HCT116 (cell line): ENCODE results near the gene ZNF333. TPM values are rescaled to one million over a fixed set of nuclear protein-coding genes. Genes with fewer than 3 reads are reported as not detected.

ENCODE experiments used
- ATAC-seq: fragments of 200-7000 bp; cut with Tn5 transposase; 2 replicates; pipeline ENCODE4 v1.9.1; 2020; ENCODE audit warnings: mild to moderate bottlenecking, moderate library complexity
- BruUV-seq: library from RNA; stranded (reverse); fragments of 400-500 nt; replicated peaks from 2 replicates; lab custom pipeline; 2021; lab: Mats Ljungman, UMichigan
- CTCF ChIA-PET: fragments of 300-600 bp; sonication (Branson Sonifier 250); formaldehyde crosslinking; loops from one replicate; lab custom pipeline; 2021; ENCODE audit warnings: antibody characterized with exemption; lab: Charles Lee
- POLR2A ChIA-PET: fragments of 300-600, 350-600 bp; sonication (Branson Sonifier 250); formaldehyde crosslinking; loops from one replicate; lab custom pipeline; 2021; ENCODE audit warnings: antibody characterized with exemption; lab: Charles Lee
- RAD21 ChIA-PET, 2 experiments: fragments of 300-600 bp; sonication (Branson Sonifier 250); formaldehyde crosslinking; loops; one replicate each; lab custom pipeline; 2023; ENCODE audit warnings: low total read pairs in 2 of 2; ENCODE audit not compliant: uncharacterized antibody in 2 of 2, unreplicated experiment in 2 of 2, low non-redundant PET in 1 of 2; lab: Charles Lee
- DNase-seq: peaks from one replicate; pipeline ENCODE4 v3.0.0-alpha.2; 2010; ENCODE audit warnings: low read depth, low spot score
- H2AFZ ChIP-seq: fragments of 200-600 bp; shearing (Covaris generic), sonication (generic); 2 replicates; pipeline ENCODE4 v1.6.1; 2017; ENCODE audit warnings: low read depth, mixed run types, mixed read lengths, antibody characterized with exemption, low read length; ENCODE audit not compliant: poor library complexity, severe bottlenecking
- H3K27ac ChIP-seq: 2 replicates; pipeline ENCODE4 v1.5.1; 2012; ENCODE audit warnings: low read depth, low read length
- H3K27me3 ChIP-seq: fragments of 200-600 bp; sonication (generic); 2 replicates; pipeline ENCODE4 v1.6.1; 2016; ENCODE audit warnings: mixed run types, low read length, mixed read lengths; ENCODE audit not compliant: insufficient read depth
- H3K36me3 ChIP-seq, 2 experiments: fragments of 200-500 bp in 1 of 2; fragments of 200-600 bp in 1 of 2; sonication (Bioruptor generic) in 1 of 2; sonication (generic) in 1 of 2; 2 replicates each; pipeline versions ENCODE4 v1.5.1 to v1.6.1; 2014 to 2016; ENCODE audit warnings: low read length in 2 of 2, inconsistent platforms in 1 of 2, mixed read lengths in 1 of 2, mixed run types in 1 of 2; ENCODE audit not compliant: insufficient read depth in 2 of 2, control insufficient read depth in 1 of 2
- H3K4me1 ChIP-seq, 2 experiments: fragments of 200-600 bp in 1 of 2; sonication (generic) in 1 of 2; 2 replicates each; pipeline versions ENCODE4 v1.5.1 to v1.6.1; 2012 to 2017; ENCODE audit warnings: low read length in 2 of 2, inconsistent platforms in 1 of 2, mild to moderate bottlenecking in 1 of 2, mixed read lengths in 1 of 2, mixed run types in 1 of 2, moderate library complexity in 1 of 2; ENCODE audit not compliant: insufficient read depth in 2 of 2, control insufficient read depth in 1 of 2
- H3K4me2 ChIP-seq: fragments of 200-600 bp; sonication (generic); 2 replicates; pipeline ENCODE4 v1.6.1; 2017; ENCODE audit warnings: mixed run types, low read length, mixed read lengths
- H3K4me3 ChIP-seq, 2 experiments: fragments of 200-600 bp in 1 of 2; sonication (generic) in 1 of 2; replicated peaks in 1 of 2; 2 replicates each; pipeline ENCODE4 v1.5.1; 2011 to 2016; ENCODE audit warnings: low read length in 2 of 2, control low read depth in 1 of 2, low read depth in 1 of 2, mild to moderate bottlenecking in 1 of 2, mixed read lengths in 1 of 2, mixed run types in 1 of 2
- H3K79me2 ChIP-seq: fragments of 200-600 bp; sonication (generic); 2 replicates; pipeline ENCODE4 v1.6.1; 2017; ENCODE audit warnings: mild to moderate bottlenecking, mixed run types, low read length, moderate library complexity, mixed read lengths; ENCODE audit not compliant: insufficient read depth
- H3K9ac ChIP-seq: fragments of 200-600 bp; sonication (generic); 2 replicates; pipeline ENCODE4 v1.6.1; 2016; ENCODE audit warnings: low read length, mixed read lengths
- H3K9me2 ChIP-seq: fragments of 200-600 bp; sonication (generic), shearing (Covaris generic); 2 replicates; pipeline ENCODE4 v1.6.1; 2017; ENCODE audit warnings: mixed run types, mild to moderate bottlenecking, moderate library complexity; ENCODE audit not compliant: insufficient read depth
- H3K9me3 ChIP-seq, 2 experiments: fragments of 200-500 bp in 1 of 2; fragments of 200-600 bp in 1 of 2; sonication (Bioruptor generic) in 1 of 2; sonication (generic) in 1 of 2; 2 replicates each; pipeline ENCODE4 v1.6.1; 2014 to 2017; ENCODE audit warnings: low read length in 2 of 2, mixed read lengths in 2 of 2, inconsistent platforms in 1 of 2, low read depth in 1 of 2, mild to moderate bottlenecking in 1 of 2, mixed run types in 1 of 2, moderate library complexity in 1 of 2; ENCODE audit not compliant: control insufficient read depth in 1 of 2, insufficient read depth in 1 of 2
- H4K20me1 ChIP-seq: fragments of 200-600 bp; sonication (generic), shearing (Covaris generic); 2 replicates; pipeline ENCODE4 v1.6.1; 2017; ENCODE audit warnings: mixed run types, mild to moderate bottlenecking, moderate library complexity; ENCODE audit not compliant: insufficient read depth
- CBX3 ChIP-seq: IDR thresholded peaks from 2 replicates; pipeline ENCODE4 v1.6.1; 2012; ENCODE audit warnings: low read depth
- CTCF ChIP-seq, 3 experiments: fragments of 200-600 bp in 1 of 3; sonication (generic) in 1 of 3; IDR thresholded peaks in 2 of 3; conservative IDR thresholded peaks in 1 of 3; 2 replicates each; pipeline ENCODE4 v1.5.1; 2012 to 2017; ENCODE audit warnings: low read depth in 2 of 3, low read length in 2 of 3, antibody characterized with exemption in 1 of 3, borderline replicate concordance in 1 of 3, control low read depth in 1 of 3, mild to moderate bottlenecking in 1 of 3, mixed read lengths in 1 of 3, mixed run types in 1 of 3, moderate library complexity in 1 of 3; ENCODE audit not compliant: insufficient read depth in 1 of 3
- ELF1 ChIP-seq: IDR thresholded peaks from 2 replicates; pipeline ENCODE4 v1.6.1; 2012; ENCODE audit warnings: low read depth, borderline replicate concordance
- EZH2 ChIP-seq: fragments of 200-600 bp; sonication (generic); IDR thresholded peaks from 2 replicates; pipeline ENCODE4 v1.6.1; 2017; ENCODE audit warnings: antibody characterized with exemption, mixed run types
- EZH2phosphoT487 ChIP-seq: fragments of 200-600 bp; IDR thresholded peaks from 2 replicates; pipeline ENCODE4 v1.6.1; 2018; ENCODE audit warnings: antibody characterized with exemption, borderline replicate concordance
- FOSL1 ChIP-seq: IDR thresholded peaks from 2 replicates; pipeline ENCODE4 v1.6.1; 2012; ENCODE audit warnings: low read depth
- POLR2AphosphoS5 ChIP-seq: IDR thresholded peaks from 2 replicates; pipeline ENCODE4 v1.6.1; 2011; ENCODE audit warnings: mild to moderate bottlenecking, low read depth, low read length, moderate library complexity
- SIN3A ChIP-seq: IDR thresholded peaks from 2 replicates; pipeline ENCODE4 v1.6.1; 2012; ENCODE audit warnings: low read depth
- ZNF274 ChIP-seq: fragments of 200-500 bp; sonication (Bioruptor generic); IDR thresholded peaks from 2 replicates; pipeline ENCODE4 v1.6.1; 2014; ENCODE audit warnings: mild to moderate bottlenecking, low read depth, low read length, inconsistent platforms
- intact Hi-C: fragments of 100-400 bp; cut with micrococcal nuclease; formaldehyde crosslinking; loops from 2 replicates; pipeline ENCODE4 v1.10.0; 2022
- total RNA-seq: library from RNA; stranded (reverse); gene quantifications from one replicate; pipeline ENCODE4 v1.2.1, GENCODE V29; 2021; ENCODE audit not compliant: unreplicated experiment

The ZNF333 gene
- total RNA-seq, 1 experiment from 2014 or later: 9.2 TPM

- H2AFZ ChIP-seq: no peak overlapping the region
- no peaks in the 10 kb centered on the region for H4K20me1 ChIP-seq
- CTCF ChIA-PET: interaction anchor here (2.2 kb wide), 1 partner anchor 16 kb away, joined by 7 read pairs; no protein-coding TSS in a partner anchor
- intact Hi-C loops: no loop called here
- RAD21 ChIA-PET: no interaction called here
- peaks cover 40% of the 10 kb centered on the region for H3K27me3 ChIP-seq
- H3K9me2 ChIP-seq: no peaks in the 10 kb centered on the region
- DNase-seq: no peak
- H3K79me2 ChIP-seq: no peaks in the 10 kb centered on the region
- no peaks in the 10 kb centered on the region for H3K36me3 ChIP-seq
- no peaks in the 10 kb centered on the region for H3K9me3 ChIP-seq
- H3K4me3 ChIP-seq: no peak overlapping the region
- H3K4me2 ChIP-seq: no peak overlapping the region
- H3K4me1 ChIP-seq: no peaks in the 10 kb centered on the region
- POLR2A ChIA-PET: no interaction called here
- no peak for ATAC-seq
- H3K27ac ChIP-seq: no peak overlapping the region
- no peak overlapping the region for H3K9ac ChIP-seq
- no TSS peak for BruUV-seq
- no peak for TF ChIP-seq POLR2AphosphoS5
- TF ChIP-seq CBX3: no peak
- no peak for TF ChIP-seq ZNF274
- TF ChIP-seq EZH2: no peak
- TF ChIP-seq EZH2phosphoT487: no peak
- TF ChIP-seq ELF1: no peak
- no peak for TF ChIP-seq SIN3A
- no peak for TF ChIP-seq FOSL1
- TF ChIP-seq CTCF (IDR thresholded peaks at IDR 0.05 in 2 of 3, conservative IDR thresholded peaks at IDR 0.05 in 1 of 3; ENCODE audit: borderline replicate concordance in 1 of 3, insufficient read depth in 1 of 3, low read depth in 2 of 3, low read length in 2 of 3): no peak
Measured at GRCh38 chr19:14670408-14670807, 19.4 kb upstream of the ZNF333 start.
